Kidney epithelial cell (primary cell): Measurements from ENCODE around the gene CD300A. TPM values are rescaled to one million over a fixed set of nuclear protein-coding genes. Genes with fewer than 3 reads are reported as not detected.

ENCODE experiments used
- DNase-seq: peaks from one replicate; pipeline ENCODE4 v3.0.0-alpha.2; 2010; ENCODE audit warnings: low read depth
- H3K27me3 ChIP-seq: 2 replicates; pipeline ENCODE4 v1.6.0; 2011; ENCODE audit warnings: low read length; ENCODE audit not compliant: control insufficient read depth, insufficient read depth
- H3K36me3 ChIP-seq: 2 replicates; pipeline ENCODE4 v1.5.1; 2011; ENCODE audit warnings: low read length; ENCODE audit not compliant: control insufficient read depth, insufficient read depth
- H3K4me3 ChIP-seq: 2 replicates; pipeline ENCODE4 v1.5.1; 2011; ENCODE audit warnings: low read depth, mild to moderate bottlenecking, control low read depth, low read length
- CTCF ChIP-seq: IDR thresholded peaks from 2 replicates; pipeline ENCODE4 v1.5.1; 2011; ENCODE audit warnings: mild to moderate bottlenecking, moderate library complexity, low read length, control low read depth, inconsistent platforms; ENCODE audit not compliant: insufficient read depth, poor library complexity, severe bottlenecking
- total RNA-seq: library from RNA; depleted of rRNA; stranded (reverse); fragments of >200 nt; gene quantifications from 2 replicates; pipeline ENCODE4 v1.2.3, GENCODE V29; 2015

Gene CD300A
- total RNA-seq, 1 donor from 2014 or later: not detected

GRCh38 chr17:74426551-74427047 is 39.8 kb upstream of the CD300A start:
- no peak for DNase-seq
- TF ChIP-seq CTCF: no peak
- Histone ChIP-seq H3K36me3 (no peaks in the 10 kb centered on the region), H3K27me3 (no peaks in the 10 kb centered on the region), H3K4me3 (no peak overlapping the region)

- no peaks in the 10 kb centered on the region for H3K27me3 ChIP-seq
- no peaks in the 10 kb centered on the region for H3K36me3 ChIP-seq
- TF ChIP-seq CTCF: no peak
- H3K4me3 ChIP-seq: no peak overlapping the region
- peak; percentile 38 for DNase-seq
Measured at GRCh38 chr17:74427048-74427762, 39.2 kb upstream of the CD300A start.

GRCh38 chr17:74427763-74428153 is 38.7 kb upstream of the CD300A start:
- no peak overlapping the region for H3K4me3 ChIP-seq
- no peak for TF ChIP-seq CTCF
- DNase-seq: no peak
- H3K36me3 ChIP-seq: no peaks in the 10 kb centered on the region
- no peaks in the 10 kb centered on the region for H3K27me3 ChIP-seq

GRCh38 chr17:74429604-74430384 is 36.6 kb upstream of the CD300A start:
- no peak for DNase-seq
- H3K36me3 ChIP-seq: no peaks in the 10 kb centered on the region
- TF ChIP-seq CTCF: no peak
- H3K4me3 ChIP-seq: no peak overlapping the region
- H3K27me3 ChIP-seq: no peaks in the 10 kb centered on the region

GRCh38 chr17:74430385-74430705 is 36.1 kb upstream of the CD300A start:
- DNase-seq: no peak
- Histone ChIP-seq H3K4me3 (no peak overlapping the region), H3K27me3 (no peaks in the 10 kb centered on the region), H3K36me3 (no peaks in the 10 kb centered on the region)
- TF ChIP-seq CTCF: no peak
